ENCODE results near the gene SMIM5.

- TF ChIP-seq CTCF (IDR thresholded peaks at IDR 0.05) (no peak), ZFX (IDR thresholded peaks at IDR 0.05; ENCODE audit: borderline replicate concordance) (no peak)
These were observed 14.7 kb downstream of the SMIM5 start for GRCh38 chr17:75647921-75648320.

Measured in 22Rv1 (cell line).